ENCODE measurements around the gene SLC30A10. TPM values are rescaled to one million over a fixed set of nuclear protein-coding genes. Genes with fewer than 3 reads are reported as not detected.
"Not testable (repeated sequence)": the region's sequence is repeated elsewhere in the genome, so short reads cannot be mapped to it uniquely, and the experiment has no call there.

SLC30A10 gene
- total RNA-seq, 3 donors from 2014 or later, result not detected

GRCh38 chr1:219945795-219946194, 17.4 kb upstream of the SLC30A10 start:
- no peaks in the 10 kb centered on the region for H3K36me3 Mint-ChIP-seq (ENCODE audit: insufficient read depth)
- ATAC-seq (no peak), DNase-seq (no peak)
- no peaks in the 10 kb centered on the region for H3K4me1 Mint-ChIP-seq (ENCODE audit: low read depth)
- no peak overlapping the region for H3K4me3 Mint-ChIP-seq
- H3K27me3 Mint-ChIP-seq (ENCODE audit: low read depth), result peaks cover 37% of the 10 kb centered on the region
- no peaks in the 10 kb centered on the region for H3K9me3 Mint-ChIP-seq

- no peaks in the 10 kb centered on the region for H3K36me3 Mint-ChIP-seq (ENCODE audit: insufficient read depth)
- no peaks in the 10 kb centered on the region for H3K9me3 Mint-ChIP-seq
- no peak overlapping the region for H3K4me3 Mint-ChIP-seq
- H3K27me3 Mint-ChIP-seq (ENCODE audit: low read depth), result peaks cover 59% of the 10 kb centered on the region
- ATAC-seq (no peak), DNase-seq (no peak)
- H3K4me1 Mint-ChIP-seq (ENCODE audit: low read depth), result no peaks in the 10 kb centered on the region
Observed at GRCh38 chr1:219941179-219942118, 13.1 kb upstream of the SLC30A10 start.

GRCh38 chr1:219940707-219941106, 12.3 kb upstream of the SLC30A10 start:
- H3K4me3 Mint-ChIP-seq, result no peak overlapping the region
- ATAC-seq (no peak), DNase-seq (no peak)
- H3K27me3 Mint-ChIP-seq (ENCODE audit: low read depth), result peaks cover 59% of the 10 kb centered on the region
- H3K36me3 Mint-ChIP-seq (ENCODE audit: insufficient read depth), result no peaks in the 10 kb centered on the region
- no peaks in the 10 kb centered on the region for H3K9me3 Mint-ChIP-seq
- no peaks in the 10 kb centered on the region for H3K4me1 Mint-ChIP-seq (ENCODE audit: low read depth)

- DNase-seq (no peak), ATAC-seq (no peak)
- H3K9me3 Mint-ChIP-seq, result no peaks in the 10 kb centered on the region
- no peaks in the 10 kb centered on the region for H3K4me1 Mint-ChIP-seq (ENCODE audit: low read depth)
- H3K27me3 Mint-ChIP-seq (ENCODE audit: low read depth), result peaks cover 53% of the 10 kb centered on the region
- no peak overlapping the region for H3K4me3 Mint-ChIP-seq
- no peaks in the 10 kb centered on the region for H3K36me3 Mint-ChIP-seq (ENCODE audit: insufficient read depth)
Observed at GRCh38 chr1:219938706-219939105, 10.3 kb upstream of the SLC30A10 start.

GRCh38 chr1:219933763-219934162, 5.4 kb upstream of the SLC30A10 start:
- H3K36me3 Mint-ChIP-seq (ENCODE audit: insufficient read depth); DNase-seq; H3K4me1 Mint-ChIP-seq (ENCODE audit: low read depth); H3K9me3 Mint-ChIP-seq; ATAC-seq; H3K4me3 Mint-ChIP-seq: not testable (repeated sequence)
- H3K27me3 Mint-ChIP-seq (ENCODE audit: low read depth), result peaks cover 27% of the 10 kb centered on the region

GRCh38 chr1:219931033-219931432, 2.7 kb upstream of the SLC30A10 start:
- ATAC-seq, result no peak
- peaks cover 12% of the 10 kb centered on the region for H3K4me1 Mint-ChIP-seq (ENCODE audit: low read depth)
- H3K36me3 Mint-ChIP-seq (ENCODE audit: insufficient read depth), result no peaks in the 10 kb centered on the region
- no peaks in the 10 kb centered on the region for H3K9me3 Mint-ChIP-seq
- H3K27me3 Mint-ChIP-seq (ENCODE audit: low read depth), result peaks cover 38% of the 10 kb centered on the region
- no peak overlapping the region for H3K4me3 Mint-ChIP-seq
- no peak for DNase-seq

- DNase-seq (no peak), ATAC-seq (no peak)
- peak overlapping the region; percentile 56 for H3K4me3 Mint-ChIP-seq
- H3K9me3 Mint-ChIP-seq, result no peaks in the 10 kb centered on the region
- peaks cover 50% of the 10 kb centered on the region for H3K27me3 Mint-ChIP-seq (ENCODE audit: low read depth)
- H3K4me1 Mint-ChIP-seq (ENCODE audit: low read depth), result peaks cover 12% of the 10 kb centered on the region
- H3K36me3 Mint-ChIP-seq (ENCODE audit: insufficient read depth), result no peaks in the 10 kb centered on the region
Observed at GRCh38 chr1:219928791-219929118, 398 bp upstream of the SLC30A10 start.

GRCh38 chr1:219927298-219927955, 930 bp downstream of the SLC30A10 start:
- no peaks in the 10 kb centered on the region for H3K36me3 Mint-ChIP-seq (ENCODE audit: insufficient read depth)
- H3K27me3 Mint-ChIP-seq (ENCODE audit: low read depth), result peaks cover 50% of the 10 kb centered on the region
- H3K4me1 Mint-ChIP-seq (ENCODE audit: low read depth), result peaks cover 12% of the 10 kb centered on the region
- no peak for ATAC-seq
- peak overlapping the region; percentile 27 for H3K4me3 Mint-ChIP-seq
- no peak for DNase-seq
- no peaks in the 10 kb centered on the region for H3K9me3 Mint-ChIP-seq

- DNase-seq (no peak), ATAC-seq (no peak)
- peaks cover 12% of the 10 kb centered on the region for H3K4me1 Mint-ChIP-seq (ENCODE audit: low read depth)
- no peaks in the 10 kb centered on the region for H3K36me3 Mint-ChIP-seq (ENCODE audit: insufficient read depth)
- no peak overlapping the region for H3K4me3 Mint-ChIP-seq
- no peaks in the 10 kb centered on the region for H3K9me3 Mint-ChIP-seq
- peaks cover 50% of the 10 kb centered on the region for H3K27me3 Mint-ChIP-seq (ENCODE audit: low read depth)
Observed at GRCh38 chr1:219926363-219926998, 1.9 kb downstream of the SLC30A10 start.

- H3K9me3 Mint-ChIP-seq, result no peaks in the 10 kb centered on the region
- no peak overlapping the region for H3K4me3 Mint-ChIP-seq
- peaks cover 12% of the 10 kb centered on the region for H3K4me1 Mint-ChIP-seq (ENCODE audit: low read depth)
- peaks cover 40% of the 10 kb centered on the region for H3K27me3 Mint-ChIP-seq (ENCODE audit: low read depth)
- no peaks in the 10 kb centered on the region for H3K36me3 Mint-ChIP-seq (ENCODE audit: insufficient read depth)
- ATAC-seq (no peak), DNase-seq (no peak)
Observed at GRCh38 chr1:219924342-219924741, 4.0 kb downstream of the SLC30A10 start.

- no peak for ATAC-seq
- Mint-ChIP-seq H3K4me1 (ENCODE audit: low read depth) (no peaks in the 10 kb centered on the region), H3K27me3 (ENCODE audit: low read depth) (peaks cover 5% of the 10 kb centered on the region), H3K4me3 (no peak overlapping the region), H3K9me3 (no peaks in the 10 kb centered on the region), H3K36me3 (ENCODE audit: insufficient read depth) (no peaks in the 10 kb centered on the region)
- DNase-seq, result no peak
Observed at GRCh38 chr1:219917851-219918466, 10.4 kb downstream of the SLC30A10 start.

GRCh38 chr1:219917281-219917680, 11.1 kb downstream of the SLC30A10 start:
- Mint-ChIP-seq H3K4me3 (no peak overlapping the region), H3K9me3 (no peaks in the 10 kb centered on the region), H3K27me3 (ENCODE audit: low read depth) (peaks cover 5% of the 10 kb centered on the region), H3K4me1 (ENCODE audit: low read depth) (no peaks in the 10 kb centered on the region), H3K36me3 (ENCODE audit: insufficient read depth) (no peaks in the 10 kb centered on the region)
- DNase-seq (no peak), ATAC-seq (no peak)

GRCh38 chr1:219916257-219916656, 12.1 kb downstream of the SLC30A10 start:
- H3K4me1 Mint-ChIP-seq (ENCODE audit: low read depth), result no peaks in the 10 kb centered on the region
- no peaks in the 10 kb centered on the region for H3K9me3 Mint-ChIP-seq
- no peak overlapping the region for H3K4me3 Mint-ChIP-seq
- no peak for DNase-seq
- H3K36me3 Mint-ChIP-seq (ENCODE audit: insufficient read depth), result no peaks in the 10 kb centered on the region
- peaks cover 3% of the 10 kb centered on the region for H3K27me3 Mint-ChIP-seq (ENCODE audit: low read depth)
- ATAC-seq, result no peak

- H3K9me3 Mint-ChIP-seq, result no peaks in the 10 kb centered on the region
- no peak for ATAC-seq
- H3K27me3 Mint-ChIP-seq (ENCODE audit: low read depth), result peaks cover 2% of the 10 kb centered on the region
- no peaks in the 10 kb centered on the region for H3K36me3 Mint-ChIP-seq (ENCODE audit: insufficient read depth)
- no peaks in the 10 kb centered on the region for H3K4me1 Mint-ChIP-seq (ENCODE audit: low read depth)
- no peak overlapping the region for H3K4me3 Mint-ChIP-seq
- no peak for DNase-seq
Observed at GRCh38 chr1:219913005-219913770, 15.2 kb downstream of the SLC30A10 start.

All from activated T-cell treated with anti-CD3 and anti-CD28 coated beads, Interleukin-2, amount 50 U/mL, for 4 hours (primary cell).